Mesendoderm (in vitro differentiated cells): ENCODE data around the gene RNGTT.

ENCODE experiments used
- DNase-seq: peaks from one replicate; pipeline ENCODE4 v3.0.0; 2013
- H2AK5ac ChIP-seq: 2 replicates; pipeline ENCODE4 v1.6.1; 2013; ENCODE audit warnings: low read length, inconsistent platforms
- H2BK120ac ChIP-seq: 2 replicates; pipeline ENCODE4 v1.6.1; 2013; ENCODE audit warnings: low read depth, mild to moderate bottlenecking, low read length, moderate library complexity, mixed read lengths
- H2BK15ac ChIP-seq: replicated peaks from 2 replicates; pipeline ENCODE4 v1.6.1; 2013; ENCODE audit warnings: low read depth, mild to moderate bottlenecking, moderate library complexity
- H2BK5ac ChIP-seq: 2 replicates; pipeline ENCODE4 v1.6.1; 2013; ENCODE audit warnings: low read length, inconsistent platforms
- H3K18ac ChIP-seq: 2 replicates; pipeline ENCODE4 v1.6.1; 2013; ENCODE audit warnings: mild to moderate bottlenecking, low read length, mixed read lengths
- H3K23ac ChIP-seq: one replicate; pipeline ENCODE4 v1.6.1; 2013; ENCODE audit warnings: low read length
- H3K27ac ChIP-seq: 2 replicates; pipeline ENCODE4 v1.5.1; 2013; ENCODE audit warnings: low read depth, mild to moderate bottlenecking, inconsistent platforms, low read length, moderate library complexity
- H3K27me3 ChIP-seq: 2 replicates; pipeline ENCODE4 v1.6.1; 2013; ENCODE audit warnings: low read length, control low read depth, mild to moderate bottlenecking, inconsistent platforms; ENCODE audit not compliant: insufficient read depth, poor library complexity
- H3K36me3 ChIP-seq: 2 replicates; pipeline ENCODE4 v1.6.1; 2013; ENCODE audit warnings: low read length, inconsistent platforms; ENCODE audit not compliant: control insufficient read depth, insufficient read depth
- H3K4ac ChIP-seq: one replicate; pipeline ENCODE4 v1.6.1; 2013; ENCODE audit warnings: low read depth, mild to moderate bottlenecking, low read length, moderate library complexity
- H3K4me1 ChIP-seq: 2 replicates; pipeline ENCODE4 v1.6.1; 2013; ENCODE audit warnings: low read depth, low read length, inconsistent platforms; ENCODE audit not compliant: control insufficient read depth
- H3K4me2 ChIP-seq: 2 replicates; pipeline ENCODE4 v1.6.1; 2013; ENCODE audit warnings: low read length
- H3K4me3 ChIP-seq: 2 replicates; pipeline ENCODE4 v1.5.1; 2013; ENCODE audit warnings: mild to moderate bottlenecking, low read length
- H3K56ac ChIP-seq: one replicate; pipeline ENCODE4 v1.6.1; 2013; ENCODE audit warnings: low read length
- H3K79me1 ChIP-seq: 2 replicates; pipeline ENCODE4 v1.6.1; 2013; ENCODE audit warnings: low read length, inconsistent platforms
- H3K79me2 ChIP-seq: 2 replicates; pipeline ENCODE4 v1.6.1; 2013; ENCODE audit warnings: mild to moderate bottlenecking, low read length; ENCODE audit not compliant: control insufficient read depth, insufficient read depth
- H3K9ac ChIP-seq: 2 replicates; pipeline ENCODE4 v1.6.1; 2013; ENCODE audit warnings: low read length, inconsistent platforms
- H4K5ac ChIP-seq: one replicate; pipeline ENCODE4 v1.6.1; 2013; ENCODE audit warnings: low read length
- H4K8ac ChIP-seq: one replicate; pipeline ENCODE4 v1.6.1; 2013; ENCODE audit warnings: low read depth, mild to moderate bottlenecking, control low read depth, low read length, moderate library complexity
- WGBS: extraction: QIAGEN DNeasy Blood & Tissue Kit; methylation state at CpG from one replicate; pipeline ENCODE4 v1.1.7; 2013; ENCODE audit warnings: low lambda C conversion rate, missing lambda C conversion rate; ENCODE audit not compliant: insufficient coverage; ENCODE audit errors: extremely low coverage; 5-methylcytosine and 5-hydroxymethylcytosine counted together

Gene RNGTT

GRCh38 chr6:88884361-88884760 lies 79.1 kb downstream of the RNGTT start:
- Histone ChIP-seq H3K9ac (no peak overlapping the region), H3K18ac (no peak overlapping the region), H3K23ac (no peak overlapping the region), H3K4me3 (no peak overlapping the region), H2BK5ac (no peak overlapping the region), H3K36me3 (no peaks in the 10 kb centered on the region), H3K27me3 (no peaks in the 10 kb centered on the region), H2BK15ac (no peak overlapping the region), H3K79me2 (no peaks in the 10 kb centered on the region), H3K79me1 (no peaks in the 10 kb centered on the region), H3K4me2 (no peak overlapping the region), H4K5ac (no peak overlapping the region), H2AK5ac (no peak overlapping the region), H4K8ac (no peak overlapping the region), H3K27ac (no peak overlapping the region), H3K4ac (no peak overlapping the region), H3K56ac (no peak overlapping the region), H2BK120ac (no peak overlapping the region), H3K4me1 (peaks cover 5% of the 10 kb centered on the region)
- DNase-seq: no peak

GRCh38 chr6:88882536-88882935 lies 80.9 kb downstream of the RNGTT start:
- no peak overlapping the region for H2BK120ac ChIP-seq
- H4K8ac ChIP-seq: no peak overlapping the region
- no peaks in the 10 kb centered on the region for H3K27me3 ChIP-seq
- no CpG with 5 or more reads among the region's 2 CpGs for WGBS
- H3K4me2 ChIP-seq: no peak overlapping the region
- H3K79me1 ChIP-seq: no peaks in the 10 kb centered on the region
- H3K4me3 ChIP-seq: no peak overlapping the region
- DNase-seq: no peak
- H2BK5ac ChIP-seq: no peak overlapping the region
- H4K5ac ChIP-seq: no peak overlapping the region
- no peak overlapping the region for H3K18ac ChIP-seq
- H3K56ac ChIP-seq: no peak overlapping the region
- H3K79me2 ChIP-seq: no peaks in the 10 kb centered on the region
- H3K9ac ChIP-seq: no peak overlapping the region
- no peak overlapping the region for H3K23ac ChIP-seq
- no peak overlapping the region for H2AK5ac ChIP-seq
- no peaks in the 10 kb centered on the region for H3K36me3 ChIP-seq
- no peak overlapping the region for H2BK15ac ChIP-seq
- no peak overlapping the region for H3K4ac ChIP-seq
- H3K27ac ChIP-seq: no peak overlapping the region
- H3K4me1 ChIP-seq: peaks cover 5% of the 10 kb centered on the region

GRCh38 chr6:88881451-88881850 lies 82.0 kb downstream of the RNGTT start:
- H2AK5ac ChIP-seq: no peak overlapping the region
- peaks cover 5% of the 10 kb centered on the region for H3K4me1 ChIP-seq
- H3K27ac ChIP-seq: no peak overlapping the region
- no peak overlapping the region for H3K4me3 ChIP-seq
- H3K4ac ChIP-seq: no peak overlapping the region
- no peaks in the 10 kb centered on the region for H3K79me2 ChIP-seq
- no peak overlapping the region for H3K18ac ChIP-seq
- no peak overlapping the region for H3K56ac ChIP-seq
- no peak overlapping the region for H3K9ac ChIP-seq
- no peak overlapping the region for H2BK120ac ChIP-seq
- DNase-seq: no peak
- H4K5ac ChIP-seq: no peak overlapping the region
- no peak overlapping the region for H2BK5ac ChIP-seq
- no peaks in the 10 kb centered on the region for H3K79me1 ChIP-seq
- H2BK15ac ChIP-seq: no peak overlapping the region
- no peaks in the 10 kb centered on the region for H3K27me3 ChIP-seq
- WGBS: no CpG with 5 or more reads among the region's 1 CpG
- H3K36me3 ChIP-seq: no peaks in the 10 kb centered on the region
- H4K8ac ChIP-seq: no peak overlapping the region
- H3K4me2 ChIP-seq: no peak overlapping the region
- H3K23ac ChIP-seq: no peak overlapping the region

- H3K18ac ChIP-seq: no peak overlapping the region
- H3K9ac ChIP-seq: no peak overlapping the region
- H3K79me2 ChIP-seq: no peaks in the 10 kb centered on the region
- WGBS: no CpG with 5 or more reads among the region's 2 CpGs
- H4K8ac ChIP-seq: peak overlapping the region; percentile 56
- H2BK5ac ChIP-seq: no peak overlapping the region
- H3K27me3 ChIP-seq: no peaks in the 10 kb centered on the region
- no peak overlapping the region for H2AK5ac ChIP-seq
- H3K27ac ChIP-seq: no peak overlapping the region
- H3K23ac ChIP-seq: no peak overlapping the region
- no peak overlapping the region for H4K5ac ChIP-seq
- DNase-seq: no peak
- H3K79me1 ChIP-seq: no peaks in the 10 kb centered on the region
- H2BK120ac ChIP-seq: no peak overlapping the region
- no peak overlapping the region for H3K4ac ChIP-seq
- H3K4me2 ChIP-seq: no peak overlapping the region
- no peak overlapping the region for H3K4me3 ChIP-seq
- H3K36me3 ChIP-seq: no peaks in the 10 kb centered on the region
- no peak overlapping the region for H2BK15ac ChIP-seq
- H3K56ac ChIP-seq: no peak overlapping the region
- peaks cover 5% of the 10 kb centered on the region for H3K4me1 ChIP-seq
These were observed 83.4 kb downstream of the RNGTT start for GRCh38 chr6:88880021-88880420.

GRCh38 chr6:88877893-88878292 lies 85.5 kb downstream of the RNGTT start:
- Histone ChIP-seq H2BK120ac (no peak overlapping the region), H3K4ac (no peak overlapping the region), H3K23ac (no peak overlapping the region), H3K27ac (no peak overlapping the region), H3K4me2 (no peak overlapping the region), H4K5ac (no peak overlapping the region), H3K27me3 (no peaks in the 10 kb centered on the region), H2AK5ac (no peak overlapping the region), H3K4me1 (peaks cover 5% of the 10 kb centered on the region), H3K79me2 (no peaks in the 10 kb centered on the region), H3K79me1 (no peaks in the 10 kb centered on the region), H2BK5ac (no peak overlapping the region), H3K36me3 (no peaks in the 10 kb centered on the region), H2BK15ac (no peak overlapping the region), H3K9ac (no peak overlapping the region), H3K18ac (no peak overlapping the region), H4K8ac (no peak overlapping the region), H3K56ac (no peak overlapping the region), H3K4me3 (no peak overlapping the region)
- DNase-seq: no peak
- WGBS: no CpG with 5 or more reads among the region's 7 CpGs

- Histone ChIP-seq H3K4me3 (no peak overlapping the region), H4K5ac (no peak overlapping the region), H3K79me2 (no peaks in the 10 kb centered on the region), H3K36me3 (no peaks in the 10 kb centered on the region), H3K27ac (no peak overlapping the region), H2BK15ac (no peak overlapping the region), H3K9ac (no peak overlapping the region), H2BK120ac (no peak overlapping the region), H2BK5ac (no peak overlapping the region), H3K4me1 (no peaks in the 10 kb centered on the region), H3K56ac (no peak overlapping the region), H3K18ac (no peak overlapping the region), H3K23ac (no peak overlapping the region), H3K27me3 (no peaks in the 10 kb centered on the region), H3K4ac (no peak overlapping the region), H2AK5ac (no peak overlapping the region), H3K4me2 (no peak overlapping the region), H4K8ac (no peak overlapping the region), H3K79me1 (no peaks in the 10 kb centered on the region)
- no peak for DNase-seq
- WGBS: no CpG with 5 or more reads among the region's 1 CpG
These were observed 90.5 kb downstream of the RNGTT start for GRCh38 chr6:88872962-88873361.
